GM18907 (cell line): ENCODE results near the gene ARHGDIG.

Experiments
- ATAC-seq: cut with Tn5 transposase; IDR thresholded peaks from one replicate; pipeline ENCODE4 v1.9.1; 2021; ENCODE audit warnings: mild to moderate bottlenecking, moderate library complexity; ENCODE audit not compliant: unreplicated experiment

The ARHGDIG gene

GRCh38 chr16:279531-279930 lies 860 bp upstream of the ARHGDIG start:
- no peak for ATAC-seq

- ATAC-seq: no peak
Observed at GRCh38 chr16:280005-280460, 358 bp upstream of the ARHGDIG start.

- ATAC-seq: no peak
Observed at GRCh38 chr16:280991-281659, 734 bp downstream of the ARHGDIG start.

- ATAC-seq: no peak
Observed at GRCh38 chr16:281660-282255, 1.4 kb downstream of the ARHGDIG start.

- no peak for ATAC-seq
Observed at GRCh38 chr16:282491-282890, 2.1 kb downstream of the ARHGDIG start.

- ATAC-seq: no peak
Observed at GRCh38 chr16:283033-283805, 2.8 kb downstream of the ARHGDIG start, which contains the start of gene PDIA2. TSS of gene PDIA2 (plus strand) at chr16:283164. CDS start at chr16:283170, 6 bp downstream.

GRCh38 chr16:284204-285120 lies 4.1 kb downstream of the ARHGDIG start:
- ATAC-seq: no peak

- ATAC-seq: no peak
Observed at GRCh38 chr16:285146-286055, 5.0 kb downstream of the ARHGDIG start.

- ATAC-seq: no peak
Observed at GRCh38 chr16:286491-287297, 6.3 kb downstream of the ARHGDIG start.

- ATAC-seq: no peak
Observed at GRCh38 chr16:287298-287811, 7.0 kb downstream of the ARHGDIG start.

GRCh38 chr16:287981-288920 lies 7.9 kb downstream of the ARHGDIG start:
- no peak for ATAC-seq

- no peak for ATAC-seq
Observed at GRCh38 chr16:289395-289997, 9.1 kb downstream of the ARHGDIG start.

- ATAC-seq: no peak
Observed at GRCh38 chr16:290015-290680, 9.8 kb downstream of the ARHGDIG start.

GRCh38 chr16:290681-291405 lies 10.5 kb downstream of the ARHGDIG start:
- no peak for ATAC-seq

- ATAC-seq: no peak
Observed at GRCh38 chr16:291539-291938, 11.1 kb downstream of the ARHGDIG start.
